HG03175 (cell line): ENCODE data around the gene ADAMTS2.

ENCODE experiments used
- ATAC-seq: cut with Tn5 transposase; IDR thresholded peaks from one replicate; pipeline ENCODE4 v1.9.1; 2021; ENCODE audit warnings: mild to moderate bottlenecking, moderate library complexity; ENCODE audit not compliant: unreplicated experiment

ADAMTS2 gene

GRCh38 chr5:179204572-179204971 lies 140.7 kb downstream of the ADAMTS2 start:
- ATAC-seq, result no peak

GRCh38 chr5:179203248-179203647 lies 142.0 kb downstream of the ADAMTS2 start:
- ATAC-seq, result no peak

- no peak for ATAC-seq
These were observed 143.3 kb downstream of the ADAMTS2 start for GRCh38 chr5:179201986-179202385.

GRCh38 chr5:179199246-179199645 lies 146.0 kb downstream of the ADAMTS2 start:
- ATAC-seq, result no peak

GRCh38 chr5:179198825-179199224 lies 146.4 kb downstream of the ADAMTS2 start:
- no peak for ATAC-seq

- no peak for ATAC-seq
These were observed 148.7 kb downstream of the ADAMTS2 start for GRCh38 chr5:179196405-179197079.

GRCh38 chr5:179195561-179196404 lies 149.5 kb downstream of the ADAMTS2 start:
- ATAC-seq, result no peak

- no peak for ATAC-seq
These were observed 150.3 kb downstream of the ADAMTS2 start for GRCh38 chr5:179194941-179195381.

- ATAC-seq, result no peak
These were observed 150.9 kb downstream of the ADAMTS2 start for GRCh38 chr5:179194201-179194910.

- ATAC-seq, result no peak
These were observed 151.5 kb downstream of the ADAMTS2 start for GRCh38 chr5:179193746-179194145.

GRCh38 chr5:179192891-179193470 lies 152.3 kb downstream of the ADAMTS2 start:
- no peak for ATAC-seq

GRCh38 chr5:179192185-179192890 lies 152.9 kb downstream of the ADAMTS2 start:
- ATAC-seq, result no peak

GRCh38 chr5:179191506-179192184 lies 153.6 kb downstream of the ADAMTS2 start:
- ATAC-seq, result no peak

GRCh38 chr5:179190851-179191505 lies 154.3 kb downstream of the ADAMTS2 start:
- ATAC-seq, result no peak

GRCh38 chr5:179188636-179189035 lies 156.6 kb downstream of the ADAMTS2 start:
- ATAC-seq, result no peak

- ATAC-seq, result no peak
These were observed 157.3 kb downstream of the ADAMTS2 start for GRCh38 chr5:179187681-179188575.

GRCh38 chr5:179187229-179187678 lies 158.0 kb downstream of the ADAMTS2 start:
- no peak for ATAC-seq

- no peak for ATAC-seq
These were observed 158.5 kb downstream of the ADAMTS2 start for GRCh38 chr5:179186801-179187200.
